ENCODE results near the gene OTX1. TPM values are rescaled to one million over a fixed set of nuclear protein-coding genes. Genes with fewer than 3 reads are reported as not detected.

OTX1 gene
- total and polyA plus RNA-seq, 9 of the 15 experiments (the other 6 are each of a cell fraction or from before 2014, with no cell fraction given), result 0.18 to 7.1 (median 0.58) TPM

DNA sequence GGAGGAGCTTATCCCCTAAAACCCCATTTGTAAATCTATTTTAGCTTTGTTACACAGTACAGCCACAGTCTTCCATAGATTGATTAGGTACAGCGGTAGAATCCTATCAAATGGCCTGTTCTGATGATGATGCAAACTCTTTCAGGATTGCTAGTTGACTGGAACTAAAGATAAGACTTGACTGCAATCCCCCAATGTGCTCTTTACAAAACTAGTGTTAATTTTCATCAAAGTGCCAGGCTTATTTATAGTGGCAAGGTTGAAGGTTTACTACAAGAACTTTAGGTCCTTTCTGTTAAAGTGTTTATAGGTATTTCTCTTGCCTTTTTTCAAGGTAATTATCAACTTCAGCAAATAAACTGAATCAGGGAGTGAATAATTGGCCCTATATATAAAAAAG is 9.0 kb upstream of the OTX1 start (continued):
- TF ChIP-seq SIN3A (IDR thresholded peaks at IDR 0.05; ENCODE audit: borderline replicate concordance in 2 of 2, control insufficient read depth in 1 of 2, low read depth in 2 of 2, low read length in 2 of 2), result no peak
- TF ChIP-seq ZC3H11A (IDR thresholded peaks at IDR 0.05; ENCODE audit: low read depth, low read length), result no peak
- TF ChIP-seq, protein P1, sequence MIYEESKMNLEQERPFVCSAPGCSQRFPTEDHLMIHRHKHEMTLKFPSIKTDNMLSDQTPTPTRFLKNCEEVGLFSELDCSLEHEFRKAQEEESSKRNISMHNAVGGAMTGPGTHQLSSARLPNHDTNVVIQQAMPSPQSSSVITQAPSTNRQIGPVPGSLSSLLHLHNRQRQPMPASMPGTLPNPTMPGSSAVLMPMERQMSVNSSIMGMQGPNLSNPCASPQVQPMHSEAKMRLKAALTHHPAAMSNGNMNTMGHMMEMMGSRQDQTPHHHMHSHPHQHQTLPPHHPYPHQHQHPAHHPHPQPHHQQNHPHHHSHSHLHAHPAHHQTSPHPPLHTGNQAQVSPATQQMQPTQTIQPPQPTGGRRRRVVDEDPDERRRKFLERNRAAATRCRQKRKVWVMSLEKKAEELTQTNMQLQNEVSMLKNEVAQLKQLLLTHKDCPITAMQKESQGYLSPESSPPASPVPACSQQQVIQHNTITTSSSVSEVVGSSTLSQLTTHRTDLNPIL (CRISPR knock-in tag; IDR thresholded peaks at IDR 0.05), result no peak
- TF ChIP-seq CBX3 (IDR thresholded peaks at IDR 0.05; ENCODE audit: borderline replicate concordance in 1 of 2, low read length in 2 of 2), result no peak
- TF ChIP-seq SMAD1 (IDR thresholded peaks at IDR 0.05; ENCODE audit: low read depth, low read length, partially characterized antibody), result no peak
- no peak for TF ChIP-seq EGR1 (conservative IDR thresholded peaks at IDR 0.05)
- TF ChIP-seq ZBTB9 (CRISPR knock-in tag; IDR thresholded peaks at IDR 0.05), result no peak
- TF ChIP-seq E2F1 (CRISPR knock-in tag; IDR thresholded peaks at IDR 0.05), result no peak
- TF ChIP-seq ZKSCAN1 (IDR thresholded peaks at IDR 0.05; ENCODE audit: low read depth, low read length), result no peak
- TF ChIP-seq, protein P2, sequence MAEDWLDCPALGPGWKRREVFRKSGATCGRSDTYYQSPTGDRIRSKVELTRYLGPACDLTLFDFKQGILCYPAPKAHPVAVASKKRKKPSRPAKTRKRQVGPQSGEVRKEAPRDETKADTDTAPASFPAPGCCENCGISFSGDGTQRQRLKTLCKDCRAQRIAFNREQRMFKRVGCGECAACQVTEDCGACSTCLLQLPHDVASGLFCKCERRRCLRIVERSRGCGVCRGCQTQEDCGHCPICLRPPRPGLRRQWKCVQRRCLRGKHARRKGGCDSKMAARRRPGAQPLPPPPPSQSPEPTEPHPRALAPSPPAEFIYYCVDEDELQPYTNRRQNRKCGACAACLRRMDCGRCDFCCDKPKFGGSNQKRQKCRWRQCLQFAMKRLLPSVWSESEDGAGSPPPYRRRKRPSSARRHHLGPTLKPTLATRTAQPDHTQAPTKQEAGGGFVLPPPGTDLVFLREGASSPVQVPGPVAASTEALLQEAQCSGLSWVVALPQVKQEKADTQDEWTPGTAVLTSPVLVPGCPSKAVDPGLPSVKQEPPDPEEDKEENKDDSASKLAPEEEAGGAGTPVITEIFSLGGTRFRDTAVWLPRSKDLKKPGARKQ (CRISPR knock-in tag; IDR thresholded peaks at IDR 0.05), result no peak
- TF ChIP-seq, protein P3, sequence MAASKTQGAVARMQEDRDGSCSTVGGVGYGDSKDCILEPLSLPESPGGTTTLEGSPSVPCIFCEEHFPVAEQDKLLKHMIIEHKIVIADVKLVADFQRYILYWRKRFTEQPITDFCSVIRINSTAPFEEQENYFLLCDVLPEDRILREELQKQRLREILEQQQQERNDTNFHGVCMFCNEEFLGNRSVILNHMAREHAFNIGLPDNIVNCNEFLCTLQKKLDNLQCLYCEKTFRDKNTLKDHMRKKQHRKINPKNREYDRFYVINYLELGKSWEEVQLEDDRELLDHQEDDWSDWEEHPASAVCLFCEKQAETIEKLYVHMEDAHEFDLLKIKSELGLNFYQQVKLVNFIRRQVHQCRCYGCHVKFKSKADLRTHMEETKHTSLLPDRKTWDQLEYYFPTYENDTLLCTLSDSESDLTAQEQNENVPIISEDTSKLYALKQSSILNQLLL (CRISPR knock-in tag; IDR thresholded peaks at IDR 0.05; ENCODE audit: borderline replicate concordance), result no peak
- TF ChIP-seq ZNF668 (CRISPR knock-in tag; IDR thresholded peaks at IDR 0.05), result no peak
- no peak for TF ChIP-seq CGGBP1 (CRISPR knock-in tag; IDR thresholded peaks at IDR 0.05)
- no peak for TF ChIP-seq ZNF133 (CRISPR knock-in tag; IDR thresholded peaks at IDR 0.05)
- no peak for TF ChIP-seq ZNF324 (CRISPR knock-in tag; IDR thresholded peaks at IDR 0.05)
- TF ChIP-seq, protein P4, sequence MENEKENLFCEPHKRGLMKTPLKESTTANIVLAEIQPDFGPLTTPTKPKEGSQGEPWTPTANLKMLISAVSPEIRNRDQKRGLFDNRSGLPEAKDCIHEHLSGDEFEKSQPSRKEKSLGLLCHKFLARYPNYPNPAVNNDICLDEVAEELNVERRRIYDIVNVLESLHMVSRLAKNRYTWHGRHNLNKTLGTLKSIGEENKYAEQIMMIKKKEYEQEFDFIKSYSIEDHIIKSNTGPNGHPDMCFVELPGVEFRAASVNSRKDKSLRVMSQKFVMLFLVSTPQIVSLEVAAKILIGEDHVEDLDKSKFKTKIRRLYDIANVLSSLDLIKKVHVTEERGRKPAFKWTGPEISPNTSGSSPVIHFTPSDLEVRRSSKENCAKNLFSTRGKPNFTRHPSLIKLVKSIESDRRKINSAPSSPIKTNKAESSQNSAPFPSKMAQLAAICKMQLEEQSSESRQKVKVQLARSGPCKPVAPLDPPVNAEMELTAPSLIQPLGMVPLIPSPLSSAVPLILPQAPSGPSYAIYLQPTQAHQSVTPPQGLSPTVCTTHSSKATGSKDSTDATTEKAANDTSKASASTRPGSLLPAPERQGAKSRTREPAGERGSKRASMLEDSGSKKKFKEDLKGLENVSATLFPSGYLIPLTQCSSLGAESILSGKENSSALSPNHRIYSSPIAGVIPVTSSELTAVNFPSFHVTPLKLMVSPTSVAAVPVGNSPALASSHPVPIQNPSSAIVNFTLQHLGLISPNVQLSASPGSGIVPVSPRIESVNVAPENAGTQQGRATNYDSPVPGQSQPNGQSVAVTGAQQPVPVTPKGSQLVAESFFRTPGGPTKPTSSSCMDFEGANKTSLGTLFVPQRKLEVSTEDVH (IDR thresholded peaks at IDR 0.05; ENCODE audit: low read depth, partially characterized antibody), result no peak
- peak; percentile 63 to 70; a peak in 2 of 4 replicates for TF ChIP-seq TRIM24 (IDR thresholded peaks at IDR 0.05)
- no peak for TF ChIP-seq HEY1 (CRISPR knock-in tag; IDR thresholded peaks at IDR 0.05; ENCODE audit: borderline replicate concordance)
- TF ChIP-seq ZBED1 (IDR thresholded peaks at IDR 0.05), result no peak
